ENCODE results near the gene AKAP6.

Gene AKAP6

GRCh38 chr14:32330351-32331111, 1.4 kb downstream of the AKAP6 start:
- DNase-seq (ENCODE audit: low read depth in 2 of 2, low spot score in 1 of 2), result no peak

GRCh38 chr14:32331206-32331605, 2.1 kb downstream of the AKAP6 start:
- DNase-seq (ENCODE audit: low read depth in 2 of 2, low spot score in 1 of 2), result no peak

- DNase-seq (ENCODE audit: low read depth in 2 of 2, low spot score in 1 of 2), result no peak
These were observed 3.6 kb downstream of the AKAP6 start for GRCh38 chr14:32332415-32333316.

- DNase-seq (ENCODE audit: low read depth in 2 of 2, low spot score in 1 of 2), result no peak
These were observed 7.6 kb downstream of the AKAP6 start for GRCh38 chr14:32336702-32337101.

GRCh38 chr14:32337759-32338158, 8.7 kb downstream of the AKAP6 start:
- DNase-seq (ENCODE audit: low read depth in 2 of 2, low spot score in 1 of 2), result no peak

GRCh38 chr14:32339188-32339587, 10.1 kb downstream of the AKAP6 start:
- DNase-seq (ENCODE audit: low read depth in 2 of 2, low spot score in 1 of 2), result no peak

GRCh38 chr14:32341947-32342846, 13.1 kb downstream of the AKAP6 start:
- DNase-seq (ENCODE audit: low read depth in 2 of 2, low spot score in 1 of 2), result no peak

GRCh38 chr14:32342847-32343194, 13.7 kb downstream of the AKAP6 start:
- DNase-seq (ENCODE audit: low read depth in 2 of 2, low spot score in 1 of 2), result no peak

GRCh38 chr14:32343926-32344430, 14.9 kb downstream of the AKAP6 start:
- no peak for DNase-seq (ENCODE audit: low read depth in 2 of 2, low spot score in 1 of 2)

- DNase-seq (ENCODE audit: low read depth in 2 of 2, low spot score in 1 of 2), result no peak
These were observed 16.3 kb downstream of the AKAP6 start for GRCh38 chr14:32345311-32345791.

- no peak for DNase-seq (ENCODE audit: low read depth in 2 of 2, low spot score in 1 of 2)
These were observed 20.2 kb downstream of the AKAP6 start for GRCh38 chr14:32349322-32349721.

- DNase-seq (ENCODE audit: low read depth in 2 of 2, low spot score in 1 of 2), result no peak
These were observed 20.9 kb downstream of the AKAP6 start for GRCh38 chr14:32350020-32350419.

GRCh38 chr14:32352631-32353030, 23.5 kb downstream of the AKAP6 start:
- no peak for DNase-seq (ENCODE audit: low read depth in 2 of 2, low spot score in 1 of 2)

GRCh38 chr14:32354716-32355115, 25.6 kb downstream of the AKAP6 start:
- DNase-seq (ENCODE audit: low read depth in 2 of 2, low spot score in 1 of 2), result no peak

GRCh38 chr14:32358781-32359180, 29.7 kb downstream of the AKAP6 start:
- DNase-seq (ENCODE audit: low read depth in 2 of 2, low spot score in 1 of 2), result no peak

- DNase-seq (ENCODE audit: low read depth in 2 of 2, low spot score in 1 of 2), result no peak
These were observed 32.6 kb downstream of the AKAP6 start for GRCh38 chr14:32361674-32362073.

GRCh38 chr14:32363761-32364160, 34.7 kb downstream of the AKAP6 start:
- no peak for DNase-seq (ENCODE audit: low read depth in 2 of 2, low spot score in 1 of 2)

- DNase-seq (ENCODE audit: low read depth in 2 of 2, low spot score in 1 of 2), result no peak
These were observed 35.8 kb downstream of the AKAP6 start for GRCh38 chr14:32364941-32365340.

GRCh38 chr14:32366256-32366879, 37.3 kb downstream of the AKAP6 start:
- DNase-seq (ENCODE audit: low read depth in 2 of 2, low spot score in 1 of 2), result no peak

GRCh38 chr14:32366986-32367385, 37.9 kb downstream of the AKAP6 start:
- no peak for DNase-seq (ENCODE audit: low read depth in 2 of 2, low spot score in 1 of 2)

- no peak for DNase-seq (ENCODE audit: low read depth in 2 of 2, low spot score in 1 of 2)
These were observed 38.4 kb downstream of the AKAP6 start for GRCh38 chr14:32367516-32367915.

Measured in stimulated activated CD8-positive, alpha-beta memory T cell treated with anti-CD3 and anti-CD28 coated beads, Interleukin-4, amount 100 ng/mL, for 1 hour (primary cell).